GM23338 (cell line): ENCODE measurements around the gene AGER. TPM values are rescaled to one million over a fixed set of nuclear protein-coding genes. Genes with fewer than 3 reads are reported as not detected.

Experiments
- ZNF331 ChIP-seq: fragments of 250-450 bp; sonication (Bioruptor Pico); IDR thresholded peaks from 2 replicates; pipeline ENCODE4 v1.5.0; 2020; ENCODE audit warnings: low read depth, mild to moderate bottlenecking, moderate library complexity
- microRNA-seq: library from miRNA; unstranded; fragments of <30 nt; microRNA quantifications from one replicate; pipeline ENCODE4, GENCODE V29; 2017
- polyA plus RNA-seq: library from polyadenylated mRNA; unstranded; fragments of >200 nt; fragmentation: Nextera tagmentation; extraction: Ambion mirVana; gene quantifications from 2 replicates; pipeline ENCODE4 v1.2.1, GENCODE V29; 2016
- small RNA-seq: library from RNA; depleted of rRNA; stranded (forward); fragments of <200 nt; gene quantifications from one replicate; pipeline ENCODE3, GENCODE V24; 2014; ENCODE audit warnings: low replicate concordance
- total RNA-seq: library from RNA; depleted of rRNA; stranded (reverse); fragments of >200 nt; shearing (Covaris generic); gene quantifications from 2 replicates; pipeline ENCODE4 v1.2.3, GENCODE V29; 2014; rRNA removed
- TF ChIP-seq, protein P1 (sequence below): IDR thresholded peaks from one replicate; pipeline ENCODE4 v1.6.1; 2018; ENCODE audit warnings: antibody characterized with exemption; ENCODE audit not compliant: unreplicated experiment

Gene AGER
- total and polyA plus RNA-seq, 2 experiments from 2014 or later: 2.3 to 3.4 TPM

DNA sequence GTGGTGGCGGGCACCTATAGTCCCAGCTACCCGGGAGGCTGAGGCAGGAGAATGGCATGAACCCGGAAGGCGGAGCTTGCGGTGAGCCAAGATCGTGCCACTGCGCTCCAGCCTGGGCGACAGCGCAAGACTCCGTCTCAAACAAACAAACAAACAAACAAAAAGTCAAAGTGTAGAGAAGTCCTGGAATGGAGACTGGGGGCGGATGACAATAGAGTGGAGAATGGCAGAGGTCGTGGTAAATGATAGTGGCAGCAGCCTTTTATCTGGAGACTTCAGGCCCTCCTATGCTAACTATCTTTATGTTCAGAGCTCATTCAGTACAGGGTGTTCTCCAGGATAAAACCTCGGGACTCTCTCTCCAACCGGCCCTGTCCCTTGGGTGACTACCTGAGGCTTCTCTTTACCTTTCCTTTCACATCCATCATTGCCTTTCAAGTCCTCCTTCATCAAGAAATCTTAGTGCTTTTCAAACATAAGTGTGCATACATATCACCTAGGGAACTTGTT lies 52.6 kb downstream of the AGER start (continued):
- TF ChIP-seq, protein P1, sequence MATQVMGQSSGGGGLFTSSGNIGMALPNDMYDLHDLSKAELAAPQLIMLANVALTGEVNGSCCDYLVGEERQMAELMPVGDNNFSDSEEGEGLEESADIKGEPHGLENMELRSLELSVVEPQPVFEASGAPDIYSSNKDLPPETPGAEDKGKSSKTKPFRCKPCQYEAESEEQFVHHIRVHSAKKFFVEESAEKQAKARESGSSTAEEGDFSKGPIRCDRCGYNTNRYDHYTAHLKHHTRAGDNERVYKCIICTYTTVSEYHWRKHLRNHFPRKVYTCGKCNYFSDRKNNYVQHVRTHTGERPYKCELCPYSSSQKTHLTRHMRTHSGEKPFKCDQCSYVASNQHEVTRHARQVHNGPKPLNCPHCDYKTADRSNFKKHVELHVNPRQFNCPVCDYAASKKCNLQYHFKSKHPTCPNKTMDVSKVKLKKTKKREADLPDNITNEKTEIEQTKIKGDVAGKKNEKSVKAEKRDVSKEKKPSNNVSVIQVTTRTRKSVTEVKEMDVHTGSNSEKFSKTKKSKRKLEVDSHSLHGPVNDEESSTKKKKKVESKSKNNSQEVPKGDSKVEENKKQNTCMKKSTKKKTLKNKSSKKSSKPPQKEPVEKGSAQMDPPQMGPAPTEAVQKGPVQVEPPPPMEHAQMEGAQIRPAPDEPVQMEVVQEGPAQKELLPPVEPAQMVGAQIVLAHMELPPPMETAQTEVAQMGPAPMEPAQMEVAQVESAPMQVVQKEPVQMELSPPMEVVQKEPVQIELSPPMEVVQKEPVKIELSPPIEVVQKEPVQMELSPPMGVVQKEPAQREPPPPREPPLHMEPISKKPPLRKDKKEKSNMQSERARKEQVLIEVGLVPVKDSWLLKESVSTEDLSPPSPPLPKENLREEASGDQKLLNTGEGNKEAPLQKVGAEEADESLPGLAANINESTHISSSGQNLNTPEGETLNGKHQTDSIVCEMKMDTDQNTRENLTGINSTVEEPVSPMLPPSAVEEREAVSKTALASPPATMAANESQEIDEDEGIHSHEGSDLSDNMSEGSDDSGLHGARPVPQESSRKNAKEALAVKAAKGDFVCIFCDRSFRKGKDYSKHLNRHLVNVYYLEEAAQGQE: no peak
- no peak for TF ChIP-seq ZNF331 (CRISPR knock-in tag)

Small RNA genes lying within 50 kb of the gene (microRNA-seq; reads per million reads assigned to microRNA genes)
- gene MIR6721: 2.0 reads per million
- gene MIR6833: not detected

Small RNA genes lying within 50 kb of the gene (small RNA-seq; reads per million reads assigned to genes)
- gene AL662884.1 (not detected), gene MIR6833 (not detected)

Other genes with a start within 250 kb of the AGER start
- gene CFB, start 238.2 kb downstream of the AGER start, total RNA-seq: not detected in 2 replicates
- 0.86 TPM in 1 of 2 replicates, not detected in the other for gene CFB, start 238.2 kb downstream of the AGER start, polyA plus RNA-seq
- gene NELFE, start 225.3 kb downstream of the AGER start, total RNA-seq: 64.0 and 69.0 TPM in 2 replicates
- 86.0 and 93.4 TPM in 2 replicates for gene NELFE, start 225.3 kb downstream of the AGER start, polyA plus RNA-seq
- gene SKIC2, start 225.1 kb downstream of the AGER start, total RNA-seq: 47.2 and 50.2 TPM in 2 replicates
- 21.6 and 24.5 TPM in 2 replicates for gene SKIC2, start 225.1 kb downstream of the AGER start, polyA plus RNA-seq
- 12.1 and 19.7 TPM in 2 replicates for gene DXO, start 212.1 kb downstream of the AGER start, total RNA-seq
- gene DXO, start 212.1 kb downstream of the AGER start, polyA plus RNA-seq: 15.6 and 16.2 TPM in 2 replicates
- gene C4A, start 202.2 kb downstream of the AGER start, total RNA-seq: 0.97 and 2.4 TPM in 2 replicates
- 0.48 TPM in 1 of 2 replicates, not detected in the other for gene C4A, start 202.2 kb downstream of the AGER start, polyA plus RNA-seq
- gene C4B, start 169.5 kb downstream of the AGER start, total RNA-seq: 0.39 TPM in 1 of 2 replicates, not detected in the other
- gene C4B, start 169.5 kb downstream of the AGER start, polyA plus RNA-seq: 0.19 and 0.57 TPM in 2 replicates
- gene CYP21A2, start 145.8 kb downstream of the AGER start, total RNA-seq: not detected in 2 replicates
- 0.10 TPM in 1 of 2 replicates, not detected in the other for gene CYP21A2, start 145.8 kb downstream of the AGER start, polyA plus RNA-seq
- 3.4 and 6.0 TPM in 2 replicates for gene TNXB, start 74.9 kb downstream of the AGER start, total RNA-seq
- 1.1 and 2.0 TPM in 2 replicates for gene TNXB, start 74.9 kb downstream of the AGER start, polyA plus RNA-seq
- gene ATF6B, start 56.0 kb downstream of the AGER start, total RNA-seq: 21.7 and 24.9 TPM in 2 replicates
- 25.9 and 26.1 TPM in 2 replicates for gene ATF6B, start 56.0 kb downstream of the AGER start, polyA plus RNA-seq
- gene FKBPL, start 54.0 kb downstream of the AGER start, total RNA-seq: 6.4 and 7.5 TPM in 2 replicates
- gene FKBPL, start 54.0 kb downstream of the AGER start, polyA plus RNA-seq: 7.6 and 9.6 TPM in 2 replicates
- 1.2 TPM in 1 of 2 replicates, not detected in the other for gene PRRT1, start 32.3 kb downstream of the AGER start, total RNA-seq
- 1.7 and 2.7 TPM in 2 replicates for gene PRRT1, start 32.3 kb downstream of the AGER start, polyA plus RNA-seq
- 12.5 and 20.6 TPM in 2 replicates for gene PPT2, start 30.1 kb downstream of the AGER start, total RNA-seq
- gene PPT2, start 30.1 kb downstream of the AGER start, polyA plus RNA-seq: 8.9 and 10.1 TPM in 2 replicates
- gene EGFL8, start 19.7 kb downstream of the AGER start, total RNA-seq: 4.7 and 6.1 TPM in 2 replicates
- gene EGFL8, start 19.7 kb downstream of the AGER start, polyA plus RNA-seq: 5.4 and 7.4 TPM in 2 replicates
- 58.8 and 82.1 TPM in 2 replicates for gene AGPAT1, start 8.2 kb downstream of the AGER start, total RNA-seq
- gene AGPAT1, start 8.2 kb downstream of the AGER start, polyA plus RNA-seq: 39.5 and 39.8 TPM in 2 replicates
- 119 and 127 TPM in 2 replicates for gene RNF5, start 5.8 kb downstream of the AGER start, total RNA-seq
- gene RNF5, start 5.8 kb downstream of the AGER start, polyA plus RNA-seq: 164 and 173 TPM in 2 replicates
- 89.4 and 111 TPM in 2 replicates for gene PBX2, start 5.9 kb upstream of the AGER start, total RNA-seq
- 7.2 and 8.5 TPM in 2 replicates for gene PBX2, start 5.9 kb upstream of the AGER start, polyA plus RNA-seq
- 4.7 and 7.8 TPM in 2 replicates for gene GPSM3, start 8.4 kb upstream of the AGER start, total RNA-seq
- 5.5 and 5.9 TPM in 2 replicates for gene GPSM3, start 8.4 kb upstream of the AGER start, polyA plus RNA-seq
- 2.8 and 3.5 TPM in 2 replicates for gene NOTCH4, start 39.8 kb upstream of the AGER start, total RNA-seq
- gene NOTCH4, start 39.8 kb upstream of the AGER start, polyA plus RNA-seq: 2.6 and 2.7 TPM in 2 replicates
- not detected in 2 replicates for gene TSBP1, start 187.7 kb upstream of the AGER start, total RNA-seq
- gene TSBP1, start 187.7 kb upstream of the AGER start, polyA plus RNA-seq: 0.15 TPM in 1 of 2 replicates, not detected in the other
- not detected in 2 replicates for gene BTNL2, start 222.9 kb upstream of the AGER start, total RNA-seq
- gene BTNL2, start 222.9 kb upstream of the AGER start, polyA plus RNA-seq: not detected in 2 replicates